Measurements from ENCODE around the gene OR13C2.

GRCh38 chr9:104572612-104573011 is 32.8 kb downstream of the OR13C2 start:
- no peak for TF ChIP-seq CTCF (IDR thresholded peaks at IDR 0.05)
- TF ChIP-seq POLR2A (IDR thresholded peaks at IDR 0.05) = no peak
- no peak for TF ChIP-seq EP300 (IDR thresholded peaks at IDR 0.05)

Measured in tibial nerve (tissue), 4 donors.